ENCODE results near the gene PRDM12.

Gene PRDM12

DNA sequence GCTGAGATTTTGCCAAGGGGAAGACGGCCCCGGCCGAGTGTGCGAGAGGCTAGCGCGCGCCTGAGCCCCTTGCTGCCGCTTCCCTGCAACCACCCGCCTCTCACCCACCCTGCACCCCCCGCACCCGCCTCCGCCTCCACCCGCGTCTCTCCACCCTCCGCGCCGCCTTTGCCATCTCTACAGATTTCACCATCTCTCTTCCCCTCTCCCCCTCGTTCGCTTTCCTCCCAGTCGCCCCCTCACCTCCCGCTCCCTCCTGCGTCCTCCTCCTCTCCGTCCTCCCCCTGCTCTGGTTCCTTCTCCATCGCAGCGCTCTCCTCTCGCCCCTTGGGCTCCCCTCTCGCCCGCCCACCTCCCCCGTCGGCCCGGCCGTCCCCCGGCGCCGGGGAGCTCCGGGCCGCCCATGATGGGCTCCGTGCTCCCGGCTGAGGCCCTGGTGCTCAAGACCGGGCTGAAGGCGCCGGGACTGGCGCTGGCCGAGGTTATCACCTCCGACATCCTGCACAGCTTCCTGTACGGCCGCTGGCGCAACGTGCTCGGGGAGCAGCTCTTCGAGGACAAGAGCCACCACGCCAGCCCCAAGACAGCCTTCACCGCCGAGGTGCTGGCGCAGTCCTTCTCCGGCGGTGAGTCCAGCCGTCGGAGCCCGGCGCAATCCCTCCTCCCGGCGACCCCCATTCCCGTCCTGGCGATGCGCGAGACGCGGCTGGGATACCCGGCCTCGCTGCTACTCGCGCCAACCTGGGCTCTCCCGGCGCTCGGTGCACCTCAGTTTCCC is at the start of gene PRDM12:
Gene PRDM12, plus strand, starts transcription at position 344 of the 778 bp plus-strand sequence. Its CDS starts 60 bp downstream, at position 404.
- DNase-seq (ENCODE audit: low read depth in 2 of 2), result no peak

DNA sequence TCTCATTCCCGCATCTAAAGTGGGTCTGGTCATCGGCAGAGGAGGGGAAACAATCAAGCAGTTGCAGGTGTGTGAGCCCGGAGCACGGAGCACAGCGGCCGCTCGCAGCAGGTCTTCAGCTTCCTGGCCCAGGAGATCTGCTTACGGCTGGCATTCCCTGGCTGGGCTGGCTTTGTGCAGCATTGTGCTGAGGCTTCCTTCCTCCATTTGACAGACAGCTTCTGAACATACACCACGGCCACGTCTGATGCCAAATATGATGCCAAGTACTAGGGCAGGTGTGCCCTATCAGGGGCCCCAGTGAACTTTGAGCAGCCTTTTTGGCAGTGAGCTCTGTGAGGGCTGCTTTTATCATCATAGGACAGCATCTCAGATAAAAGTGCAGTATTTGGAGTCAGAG is 47.9 kb upstream of the PRDM12 start:
- no peak for DNase-seq (ENCODE audit: low read depth in 2 of 2)

DNA sequence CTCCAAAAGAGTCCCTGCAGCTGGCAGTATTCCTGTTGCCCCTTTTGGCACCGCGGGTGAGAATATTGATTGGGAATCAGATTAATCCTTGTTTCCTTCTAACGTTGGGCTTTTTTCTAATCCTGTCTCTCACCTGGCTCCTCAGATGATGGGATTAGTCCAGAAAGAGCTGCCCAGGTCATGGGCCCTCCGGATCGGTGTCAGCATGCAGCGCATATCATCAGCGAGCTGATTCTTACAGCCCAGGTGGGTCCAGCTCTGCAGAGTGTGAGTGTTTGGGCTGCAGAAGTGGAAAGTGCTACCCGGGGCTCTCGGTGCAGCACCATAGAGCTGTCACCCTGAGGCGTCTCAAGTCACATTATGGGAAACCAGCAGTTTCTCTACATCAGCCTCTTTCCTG is 40.9 kb upstream of the PRDM12 start:
- DNase-seq (ENCODE audit: low read depth in 2 of 2), result no peak

- no peak for DNase-seq (ENCODE audit: low read depth in 2 of 2)
Measured at GRCh38 chr9:130624154-130624553, 40.2 kb upstream of the PRDM12 start.

DNA sequence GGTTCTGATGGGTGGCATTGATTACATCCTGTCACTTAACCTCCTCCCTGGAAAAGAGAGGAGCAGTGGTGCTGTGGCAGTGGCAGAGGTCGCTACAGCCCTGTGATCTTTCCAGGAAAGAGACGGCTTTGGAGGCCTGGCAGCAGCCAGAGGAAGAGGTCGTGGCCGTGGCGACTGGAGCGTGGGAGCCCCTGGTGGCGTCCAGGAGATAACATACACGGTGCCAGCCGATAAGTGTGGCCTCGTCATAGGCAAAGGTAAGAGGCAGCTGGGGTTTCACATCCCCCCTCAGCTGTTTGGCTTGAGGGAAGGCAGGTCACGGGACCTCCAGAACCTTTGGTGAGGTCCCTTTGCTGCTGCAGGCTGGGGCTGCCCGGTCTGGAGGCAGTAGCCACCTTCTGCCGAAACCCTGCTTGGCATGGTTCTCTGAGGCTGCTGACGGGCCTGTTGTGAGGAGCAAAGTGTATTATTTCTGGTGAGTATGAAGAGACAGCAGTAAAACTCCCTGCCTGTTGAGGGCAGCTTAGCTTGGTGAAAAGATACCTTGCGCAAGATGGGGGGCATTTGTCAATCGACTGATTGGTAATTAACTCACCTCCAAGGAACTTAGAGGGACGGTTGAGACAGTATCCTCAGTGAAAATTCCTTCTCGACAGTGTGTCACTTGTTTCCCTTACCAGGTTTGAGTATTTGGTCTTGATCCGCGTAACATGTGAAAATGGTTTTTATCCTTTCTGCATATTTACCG is 38.0 kb upstream of the PRDM12 start:
- no peak for DNase-seq (ENCODE audit: low read depth in 2 of 2)

GRCh38 chr9:130627051-130627450 is 37.3 kb upstream of the PRDM12 start:
- DNase-seq (ENCODE audit: low read depth in 2 of 2), result no peak

DNA sequence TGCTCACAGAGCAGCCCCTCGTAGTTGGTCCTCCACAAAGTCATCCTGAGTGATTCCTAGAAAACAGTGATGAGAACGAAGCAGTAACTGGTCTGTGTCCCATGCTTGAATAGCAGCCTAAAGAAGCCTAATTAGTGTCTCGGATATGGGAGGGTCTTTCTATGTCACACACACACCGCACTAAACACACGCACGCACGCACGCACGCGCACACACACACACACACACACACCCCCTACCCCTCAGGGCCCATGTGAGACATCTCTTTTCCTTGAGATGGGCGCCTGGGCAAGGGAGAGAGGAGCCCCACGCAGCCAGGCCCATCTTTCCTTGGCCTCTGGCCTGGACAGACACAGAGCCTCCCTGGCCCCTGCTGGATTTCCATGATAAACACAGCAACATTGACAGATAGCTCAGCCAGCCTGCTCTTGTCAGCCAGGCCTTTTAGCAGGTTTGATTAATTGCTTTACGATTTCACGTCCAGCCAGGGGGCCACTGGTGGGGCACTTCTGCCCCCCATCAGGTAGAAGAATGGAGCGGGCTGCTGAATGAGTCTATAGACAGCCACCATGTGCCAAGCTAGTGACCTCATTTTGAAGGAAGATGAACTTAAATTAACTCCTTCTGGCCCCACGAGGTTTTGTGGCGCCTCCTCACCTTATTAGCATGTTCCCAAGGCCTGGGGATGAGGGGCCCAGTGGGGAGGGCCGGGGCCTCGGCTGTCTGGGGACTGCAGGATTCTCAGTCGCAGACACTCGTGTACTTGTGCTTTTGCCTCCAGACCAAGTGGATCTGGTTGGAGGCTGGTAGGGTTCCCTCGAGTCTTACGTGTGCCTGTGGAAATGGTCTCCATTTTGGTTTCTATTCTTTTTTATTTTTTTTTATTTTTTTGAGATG is 36.2 kb upstream of the PRDM12 start:
- no peak for DNase-seq (ENCODE audit: low read depth in 2 of 2)

DNA sequence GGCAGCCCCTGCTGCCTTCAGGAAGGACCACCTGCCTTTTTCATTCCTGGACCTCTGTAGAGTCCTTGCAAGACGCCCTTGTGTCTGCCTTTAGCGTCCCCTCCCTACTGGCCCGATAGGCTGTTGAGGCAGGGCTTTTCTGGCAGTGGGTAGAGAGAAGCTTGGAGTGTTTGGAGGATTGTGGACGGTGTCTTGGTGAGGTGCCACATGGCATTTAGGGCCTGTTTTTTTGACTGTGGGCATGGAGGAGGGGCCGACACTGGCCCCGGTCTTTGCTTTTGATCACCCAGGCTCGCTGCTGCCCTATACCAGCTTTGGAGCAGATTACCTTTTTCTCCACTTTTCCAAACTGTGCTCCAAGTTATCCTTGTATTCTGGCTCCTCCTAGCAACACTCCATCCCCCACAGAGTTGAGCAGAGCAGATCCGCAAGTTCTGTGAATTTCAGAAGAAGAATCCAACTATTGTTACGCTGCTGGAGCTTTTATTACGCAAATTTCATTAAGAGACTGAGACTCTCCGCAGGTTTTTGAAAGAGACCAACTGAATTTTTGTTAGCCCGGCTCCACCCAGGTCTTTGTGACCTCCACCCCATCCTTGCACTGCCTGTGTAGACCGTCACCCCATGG is 34.8 kb upstream of the PRDM12 start:
- no peak for DNase-seq (ENCODE audit: low read depth in 2 of 2)

GRCh38 chr9:130630071-130630450 is 34.3 kb upstream of the PRDM12 start:
- no peak for DNase-seq (ENCODE audit: low read depth in 2 of 2)

GRCh38 chr9:130630506-130631330 is 33.7 kb upstream of the PRDM12 start:
- DNase-seq (ENCODE audit: low read depth in 2 of 2), result no peak

DNA sequence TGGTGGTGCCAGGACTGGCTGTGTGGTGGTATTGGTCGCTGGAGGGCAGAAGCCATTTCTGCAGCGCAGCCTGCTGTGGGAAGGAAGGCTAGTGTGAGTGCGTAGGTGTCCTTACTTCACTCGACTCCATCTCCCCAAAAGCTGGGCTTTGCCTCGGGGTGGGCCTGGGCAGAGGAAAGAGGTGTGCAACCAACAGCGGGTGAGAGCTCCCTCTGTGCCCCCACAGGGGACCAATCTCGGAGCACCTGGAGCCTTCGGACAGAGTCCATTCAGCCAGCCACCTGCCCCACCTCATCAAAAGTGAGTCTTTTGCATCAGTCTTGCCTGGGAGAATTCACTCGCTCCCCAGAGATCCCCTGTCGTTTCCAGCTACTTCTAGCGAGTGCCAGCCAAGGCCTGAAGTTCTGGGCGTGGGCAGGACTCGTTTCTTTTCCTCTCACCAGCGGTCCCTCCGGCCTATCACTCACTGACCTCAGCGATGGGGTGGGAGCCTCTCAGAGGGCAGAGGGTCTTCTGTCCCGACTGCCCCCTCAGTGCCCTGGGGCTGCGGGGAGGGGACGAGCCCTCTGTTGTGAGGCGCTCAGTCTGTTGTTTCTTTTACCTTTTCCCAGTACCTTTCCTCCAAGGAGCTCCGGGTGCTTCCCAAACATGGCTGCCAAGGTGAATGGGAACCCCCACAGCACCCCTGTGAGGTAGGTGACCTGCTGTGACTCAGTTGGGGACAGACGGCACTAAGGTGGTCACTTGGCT is 32.9 kb upstream of the PRDM12 start:
- no peak for DNase-seq (ENCODE audit: low read depth in 2 of 2)

GRCh38 chr9:130632081-130632710 is 32.2 kb upstream of the PRDM12 start:
- DNase-seq (ENCODE audit: low read depth in 2 of 2), result no peak

GRCh38 chr9:130632841-130633240 is 31.6 kb upstream of the PRDM12 start:
- no peak for DNase-seq (ENCODE audit: low read depth in 2 of 2)

- DNase-seq (ENCODE audit: low read depth in 2 of 2), result no peak
Measured at GRCh38 chr9:130633336-130634190, 30.8 kb upstream of the PRDM12 start.

- DNase-seq (ENCODE audit: low read depth in 2 of 2), result no peak
Measured at GRCh38 chr9:130634191-130634768, 30.1 kb upstream of the PRDM12 start.

DNA sequence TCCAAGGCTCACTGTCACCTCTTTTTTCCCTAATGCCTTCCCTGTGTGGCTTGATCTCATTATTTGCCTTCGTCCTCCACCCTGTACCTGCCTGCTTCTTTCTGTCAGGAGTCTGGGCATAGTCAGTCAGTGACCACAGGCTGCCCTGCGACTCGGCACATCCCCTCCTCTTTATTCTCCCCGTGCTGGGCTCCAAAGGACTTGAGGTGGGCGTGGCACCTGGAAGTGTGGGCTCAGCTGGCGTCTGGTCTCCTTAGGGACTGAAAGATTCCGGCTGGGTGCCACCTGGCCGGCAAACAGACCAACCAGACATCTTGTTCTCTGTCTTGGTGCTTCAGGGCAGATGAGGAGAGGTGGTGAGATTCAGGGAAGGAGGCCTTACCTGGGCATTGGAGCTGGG is 29.6 kb upstream of the PRDM12 start:
- no peak for DNase-seq (ENCODE audit: low read depth in 2 of 2)

DNA sequence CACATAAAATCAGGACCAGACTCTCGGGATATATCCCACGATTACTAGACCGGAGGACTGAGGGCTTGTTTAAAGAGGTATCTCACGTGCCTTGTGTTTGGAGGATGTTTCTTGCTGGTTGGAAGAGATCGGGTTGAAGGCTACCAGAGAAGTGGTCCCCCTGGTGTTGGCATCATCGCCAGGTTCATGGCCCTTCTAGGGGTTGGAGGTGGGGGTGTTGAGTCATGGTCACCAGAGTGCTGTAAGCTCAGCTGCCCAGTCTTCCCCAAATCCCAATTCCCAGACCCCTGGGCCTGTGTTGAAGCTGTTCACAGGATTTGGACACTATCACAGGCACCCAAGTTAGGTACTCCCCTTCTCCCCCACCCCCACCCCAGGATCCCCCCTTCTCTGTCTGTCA is 29.1 kb upstream of the PRDM12 start:
- no peak for DNase-seq (ENCODE audit: low read depth in 2 of 2)

All from stimulated activated CD4-positive, alpha-beta T cell treated with anti-CD3 and anti-CD28 coated beads, Interleukin-4, amount 100 ng/mL, for 48 hours (primary cell).